Inflammatory macrophage (primary cell): ENCODE results near the gene LCE1E.

Experiments used
- DNase-seq, 2 donors: peaks; one replicate each; pipeline ENCODE4 v3.0.0-alpha.2; 2020 to 2022

Gene LCE1E

DNA sequence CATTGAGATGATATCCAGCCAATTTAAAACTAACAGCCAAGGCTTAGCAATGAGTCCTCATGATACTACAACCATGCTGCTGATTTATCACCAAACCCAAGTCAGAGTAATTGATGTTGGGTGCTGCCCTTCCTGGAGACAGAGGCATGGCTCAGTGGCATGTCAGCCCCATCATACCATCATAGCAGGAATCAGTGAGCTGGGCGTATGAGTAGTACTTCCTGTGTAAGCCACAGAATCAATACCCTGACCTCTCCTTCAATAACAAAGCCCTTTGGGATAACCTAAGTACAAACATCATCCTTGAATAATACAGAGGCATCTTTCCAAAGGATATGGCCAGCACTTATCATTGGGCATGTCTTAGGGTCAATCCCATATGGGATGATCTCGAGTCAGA is 3.0 kb upstream of the LCE1E start:
- no peak for DNase-seq

GRCh38 chr1:152795686-152796085 is 9.6 kb downstream of the LCE1E start:
- DNase-seq: no peak

DNA sequence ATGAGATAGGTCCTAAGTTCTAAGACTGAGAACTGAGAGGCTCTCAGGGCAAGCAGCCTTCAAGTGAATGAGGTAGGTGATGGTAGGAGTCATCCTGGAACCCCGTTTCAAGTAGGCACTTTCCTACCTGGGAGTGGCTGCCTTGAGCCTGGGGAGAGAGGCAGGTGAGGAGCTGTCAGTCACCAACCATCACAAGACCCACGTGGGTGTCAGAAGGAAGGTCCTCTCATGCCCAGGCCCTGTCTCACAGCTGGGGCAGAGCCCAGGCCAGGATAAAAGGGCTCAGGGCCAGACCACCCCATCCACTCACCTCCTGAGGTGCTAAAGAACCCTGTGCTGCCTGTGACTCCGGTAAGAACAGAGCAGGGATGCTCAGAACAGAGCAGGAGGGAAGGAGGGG is 10.4 kb downstream of the LCE1E start, which contains the start of gene LCE1D:
Gene LCE1D, plus strand, starts transcription at position 301 of the 400 bp plus-strand sequence. CDS start 1,074 bp downstream, outside the sequence.
- DNase-seq: no peak

DNA sequence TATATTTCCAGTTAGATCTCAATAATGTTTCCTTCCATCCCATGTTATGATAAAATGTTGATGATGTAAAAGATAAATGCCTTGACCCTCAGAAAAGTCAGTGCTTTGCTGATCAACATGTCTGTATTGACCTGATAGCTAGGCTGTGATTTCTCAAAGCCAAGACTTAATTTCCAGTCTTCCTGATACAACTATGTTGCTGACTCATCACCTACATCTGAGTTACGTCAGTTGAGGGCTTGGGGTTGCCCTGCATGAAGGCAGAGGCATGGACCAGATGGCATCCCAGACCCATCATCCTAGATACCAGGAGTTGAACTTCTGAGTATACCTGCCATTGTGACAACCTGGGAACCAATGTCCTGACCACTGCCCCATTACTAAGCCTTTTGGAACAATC is 15.3 kb downstream of the LCE1E start:
- DNase-seq: no peak

- no peak for DNase-seq
Measured at GRCh38 chr1:152806576-152806975, 20.5 kb downstream of the LCE1E start, which contains the start of gene LCE1C. Gene LCE1C, minus strand, starts transcription at chr1:152806651. Its CDS starts 1,173 bp downstream, at chr1:152805478.

- no peak for DNase-seq
Measured at GRCh38 chr1:152811050-152811449, 25.0 kb downstream of the LCE1E start.

- no peak for DNase-seq
Measured at GRCh38 chr1:152811671-152812070, 25.6 kb downstream of the LCE1E start, which contains the start of gene LCE1B. Gene LCE1B, plus strand, starts transcription at chr1:152811971. Its CDS starts 476 bp downstream, at chr1:152812447.

DNA sequence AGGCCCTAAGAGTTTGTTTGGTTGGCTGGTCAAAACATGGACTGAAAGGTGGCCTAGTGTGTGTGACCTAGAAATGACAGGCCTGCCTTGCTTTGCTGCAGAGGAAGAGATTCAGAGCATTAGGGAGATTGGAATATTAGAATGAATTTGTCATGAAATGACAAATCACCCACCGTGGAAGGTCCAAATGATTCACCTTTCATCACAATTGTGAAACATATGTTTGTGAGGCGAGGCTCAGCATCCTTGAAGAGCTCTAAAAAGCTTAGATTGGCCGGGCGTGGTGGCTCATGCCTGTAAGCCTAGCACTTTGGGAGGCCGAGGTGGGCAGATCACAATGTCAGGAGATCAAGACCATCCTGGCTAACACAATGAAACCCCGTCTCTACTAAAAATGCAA is 31.3 kb downstream of the LCE1E start:
- no peak for DNase-seq

- DNase-seq: no peak
Measured at GRCh38 chr1:152823294-152823693, 37.2 kb downstream of the LCE1E start.

- no peak for DNase-seq
Measured at GRCh38 chr1:152824964-152825363, 38.9 kb downstream of the LCE1E start.

DNA sequence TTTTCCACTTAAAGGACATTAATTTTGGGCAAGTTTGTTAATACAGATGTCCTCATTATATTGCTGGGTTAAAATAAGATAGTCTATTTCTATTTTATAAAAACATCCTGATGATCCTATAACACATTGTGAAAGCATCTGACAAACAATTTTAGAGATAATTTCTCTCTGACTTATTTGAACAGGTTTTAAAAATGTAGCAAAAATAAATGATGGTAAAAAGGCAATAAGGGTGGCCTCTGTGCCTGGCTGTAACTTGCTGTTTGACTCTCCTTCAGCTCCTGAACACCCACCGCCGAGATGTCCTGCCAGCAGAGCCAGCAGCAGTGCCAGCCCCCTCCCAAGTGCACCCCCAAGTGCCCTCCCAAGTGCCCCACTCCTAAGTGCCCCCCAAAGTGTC is 41.1 kb downstream of the LCE1E start, which contains the start of gene LCE1A:
Gene LCE1A, plus strand, starts transcription at position 301 of the 400 bp plus-strand sequence. Its CDS starts 0 bp downstream, at position 301.
- DNase-seq: no peak

DNA sequence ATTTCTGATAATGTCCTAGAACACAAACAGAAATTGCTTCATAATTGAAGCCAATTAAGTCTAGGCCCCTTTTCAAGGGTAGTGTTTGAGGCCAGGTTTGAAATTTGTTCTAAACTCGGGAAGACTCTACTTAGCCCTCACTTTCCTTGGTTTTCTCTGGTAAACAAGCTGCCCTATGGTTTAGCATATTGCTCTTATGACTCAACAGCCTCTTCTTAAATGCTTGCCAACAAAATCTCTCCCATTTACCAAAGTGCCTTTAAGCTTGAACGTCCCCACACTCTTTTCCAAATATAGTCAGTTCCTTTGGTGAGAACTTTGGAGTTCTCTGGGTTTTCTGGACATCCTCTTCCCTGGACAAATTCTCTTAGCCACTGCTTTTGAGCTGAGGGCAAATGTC is 50.8 kb downstream of the LCE1E start:
- DNase-seq: no peak
